Activated T-cell treated with anti-CD3 and anti-CD28 coated beads, Interleukin-2, amount 50 U/mL, for 4 hours (primary cell): Measurements from ENCODE around the gene HDLBP. TPM values are rescaled to one million over a fixed set of nuclear protein-coding genes. Genes with fewer than 3 reads are reported as not detected.
"Not testable (repeated sequence)": the region's sequence is repeated elsewhere in the genome, so short reads cannot be mapped to it uniquely, and the experiment has no call there.

Source experiments
- ATAC-seq, 2 donors: fragments of 200-7000 bp; cut with Tn5 transposase; one replicate each; pipeline ENCODE4 v1.10.0; 2021
- DNase-seq: peaks from one replicate; pipeline ENCODE4 v3.0.0-alpha.2; 2020
- H3K27me3 Mint-ChIP-seq: one replicate; pipeline ENCODE4 v1.8.0; 2021; ENCODE audit warnings: low read depth, mixed read lengths
- H3K36me3 Mint-ChIP-seq: one replicate; pipeline ENCODE4 v1.8.0; 2022; ENCODE audit warnings: mixed read lengths; ENCODE audit not compliant: insufficient read depth
- H3K4me1 Mint-ChIP-seq: one replicate; pipeline ENCODE4 v1.8.0; 2021; ENCODE audit warnings: low read depth, mixed read lengths
- H3K4me3 Mint-ChIP-seq: one replicate; pipeline ENCODE4 v1.8.0; 2021; ENCODE audit warnings: mild to moderate bottlenecking, moderate library complexity, mixed read lengths
- H3K9me3 Mint-ChIP-seq: one replicate; pipeline ENCODE4 v1.8.0; 2021; ENCODE audit warnings: mixed read lengths
- total RNA-seq, 3 donors: library from RNA; stranded (reverse); gene quantifications; one replicate each; pipeline ENCODE4 v1.2.1, GENCODE V29; 2021

The HDLBP gene
- total RNA-seq, 3 donors from 2014 or later = 231 to 270 (median 257) TPM

DNA sequence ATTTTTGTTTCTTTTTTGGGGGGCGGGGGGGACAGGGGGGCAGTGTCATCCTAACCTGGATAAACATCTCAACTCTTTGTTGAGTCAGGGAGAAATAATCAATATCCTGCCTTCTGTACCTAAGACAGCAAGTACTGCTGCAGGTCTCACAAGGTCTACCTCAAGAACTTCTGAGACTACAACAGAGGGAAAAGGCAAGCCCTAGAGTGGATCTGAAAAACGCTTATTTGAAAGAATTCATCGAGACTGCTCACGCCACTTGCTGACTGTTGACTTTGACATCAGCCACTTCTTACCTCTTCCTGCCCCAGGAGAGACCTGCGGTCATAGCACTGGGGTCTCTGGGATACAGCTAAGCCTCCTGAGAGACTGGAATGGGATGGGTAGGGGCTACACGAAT lies 8.4 kb downstream of the HDLBP start:
- Mint-ChIP-seq H3K9me3 (no peaks in the 10 kb centered on the region), H3K4me1 (peaks cover 75% of the 10 kb centered on the region), H3K4me3 (no peak overlapping the region), H3K36me3 (peaks cover 19% of the 10 kb centered on the region), H3K27me3 (no peaks in the 10 kb centered on the region)
- DNase-seq = no peak
- no peak for ATAC-seq

DNA sequence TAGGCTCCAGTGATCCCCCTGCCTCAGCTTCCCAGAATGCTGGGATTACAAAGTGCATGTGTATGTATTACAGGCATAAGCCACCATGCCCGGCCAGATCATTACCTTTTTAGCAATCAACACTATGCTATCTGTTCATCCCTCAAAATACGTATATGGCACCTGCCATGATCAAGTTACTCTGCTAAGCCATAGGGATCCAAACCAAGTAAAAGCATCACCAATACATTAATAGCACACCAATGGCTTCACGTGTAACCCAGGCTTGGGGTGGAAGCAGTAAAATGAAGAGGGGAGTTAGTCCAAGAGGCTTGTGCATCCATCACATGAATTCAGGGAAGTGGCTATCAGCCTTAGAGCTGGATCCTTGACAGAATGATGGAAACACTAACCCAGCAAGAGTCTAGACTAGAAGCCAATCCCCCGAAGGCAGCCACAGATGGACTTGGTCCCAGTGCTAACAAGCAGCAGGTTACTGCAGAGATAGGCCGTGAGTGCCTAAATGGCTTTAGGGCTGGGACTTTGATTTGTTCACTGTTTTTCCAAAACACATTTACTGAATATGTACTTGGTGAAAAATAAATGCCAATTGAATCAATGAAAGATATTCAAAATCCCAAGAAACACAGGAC lies 11.3 kb downstream of the HDLBP start:
- H3K27me3 Mint-ChIP-seq = no peaks in the 10 kb centered on the region

DNA sequence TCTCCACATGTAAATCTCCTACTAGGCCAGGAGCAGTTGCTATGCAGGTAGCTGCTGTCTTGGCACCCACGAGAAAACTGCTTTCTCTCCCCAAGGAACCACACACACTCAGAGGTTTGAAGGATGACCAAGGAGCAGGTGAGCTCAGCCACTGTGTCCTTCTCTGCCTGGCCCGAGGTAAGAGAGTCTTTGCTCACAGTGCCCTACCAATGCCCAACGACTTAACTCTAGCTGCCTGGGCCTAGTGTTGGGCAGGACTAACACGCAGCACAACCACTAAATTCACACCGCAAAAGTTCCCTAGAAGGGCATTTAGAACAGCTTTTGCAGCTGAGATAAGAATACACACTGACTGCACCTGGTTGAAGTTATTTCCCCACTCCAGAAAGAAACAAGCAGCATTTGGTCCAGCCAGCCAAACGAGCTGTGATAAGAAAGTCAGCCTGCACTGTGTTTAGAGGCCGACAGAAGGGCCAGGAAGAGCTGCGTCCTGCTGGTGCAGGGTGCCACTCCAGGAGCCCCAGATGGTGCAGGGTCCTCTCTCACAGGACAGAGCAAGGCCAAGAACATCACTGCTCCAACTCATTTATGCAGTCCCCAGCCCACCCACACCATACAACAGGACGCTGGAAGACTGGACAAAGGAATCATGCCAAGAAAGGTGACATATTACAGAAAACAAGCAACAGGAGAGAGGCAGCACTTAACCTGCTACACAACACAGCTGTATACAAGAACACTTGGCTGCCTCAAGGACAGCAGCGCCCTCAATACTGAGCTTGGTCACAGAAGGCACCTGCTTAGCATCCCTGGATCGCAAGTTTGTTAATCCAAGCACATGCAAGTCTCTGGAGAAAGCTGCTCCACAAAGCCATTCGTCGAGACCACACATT lies 12.5 kb downstream of the HDLBP start:
- Mint-ChIP-seq H3K4me3 (no peak overlapping the region), H3K36me3 (peaks cover 6% of the 10 kb centered on the region), H3K4me1 (peaks cover 60% of the 10 kb centered on the region), H3K27me3 (no peaks in the 10 kb centered on the region), H3K9me3 (no peaks in the 10 kb centered on the region)
- ATAC-seq (no peak), DNase-seq (no peak)

More for the DNA sequence above, 11.3 kb downstream of the HDLBP start:
- ATAC-seq (no peak), DNase-seq (no peak)
- no peaks in the 10 kb centered on the region for H3K9me3 Mint-ChIP-seq
- peaks cover 61% of the 10 kb centered on the region for H3K4me1 Mint-ChIP-seq
- no peak overlapping the region for H3K4me3 Mint-ChIP-seq
- H3K36me3 Mint-ChIP-seq = peaks cover 9% of the 10 kb centered on the region

DNA sequence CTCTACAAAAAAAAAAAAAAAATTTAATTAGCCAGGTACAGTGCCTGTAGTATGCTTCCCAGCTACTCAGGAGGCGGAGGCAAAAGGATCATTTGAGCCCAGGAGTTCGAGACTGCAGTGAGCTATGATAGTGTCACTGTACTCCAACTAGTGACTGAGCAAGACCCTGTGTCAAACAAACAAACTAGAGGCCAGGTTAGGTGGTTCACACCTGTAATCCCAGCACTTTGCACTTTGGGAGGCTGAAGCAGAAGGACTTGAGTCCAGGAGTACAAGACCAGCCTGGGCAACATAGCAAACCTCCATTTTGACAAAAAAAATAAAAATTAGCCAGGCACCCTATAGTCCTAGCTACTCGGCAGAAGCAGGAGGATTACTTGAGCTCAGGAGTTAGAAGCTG lies 13.4 kb downstream of the HDLBP start:
- H3K9me3 Mint-ChIP-seq = no peaks in the 10 kb centered on the region
- ATAC-seq = no peak
- no peak for DNase-seq
- H3K4me3 Mint-ChIP-seq = no peak overlapping the region
- H3K36me3 Mint-ChIP-seq = peaks cover 10% of the 10 kb centered on the region
- H3K27me3 Mint-ChIP-seq = no peaks in the 10 kb centered on the region
- peaks cover 60% of the 10 kb centered on the region for H3K4me1 Mint-ChIP-seq

DNA sequence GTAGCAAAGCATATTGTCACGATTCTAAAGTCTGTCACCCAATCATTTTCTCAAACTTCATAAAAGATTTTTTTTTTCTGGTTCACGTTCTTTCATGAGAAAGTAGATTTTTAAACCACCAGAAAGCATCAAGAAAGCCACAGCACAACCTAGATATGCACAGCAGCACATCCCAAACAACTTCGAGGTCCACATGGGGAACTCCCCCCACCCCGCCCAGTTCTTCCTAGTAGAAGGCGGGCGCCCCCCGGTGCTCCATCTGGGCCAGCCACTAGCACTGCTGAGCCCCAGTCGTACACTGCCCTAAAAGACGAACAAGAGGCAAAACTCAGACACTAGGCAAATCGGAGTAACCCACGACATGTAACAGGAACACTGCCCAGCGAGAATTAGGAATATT lies 15.5 kb downstream of the HDLBP start:
- Mint-ChIP-seq H3K4me1 (peaks cover 60% of the 10 kb centered on the region), H3K9me3 (no peaks in the 10 kb centered on the region), H3K36me3 (peaks cover 19% of the 10 kb centered on the region), H3K27me3 (no peaks in the 10 kb centered on the region), H3K4me3 (peak overlapping the region; percentile 21)
- DNase-seq (peak; percentile 25), ATAC-seq (peak; percentile 71 to 77)

DNA sequence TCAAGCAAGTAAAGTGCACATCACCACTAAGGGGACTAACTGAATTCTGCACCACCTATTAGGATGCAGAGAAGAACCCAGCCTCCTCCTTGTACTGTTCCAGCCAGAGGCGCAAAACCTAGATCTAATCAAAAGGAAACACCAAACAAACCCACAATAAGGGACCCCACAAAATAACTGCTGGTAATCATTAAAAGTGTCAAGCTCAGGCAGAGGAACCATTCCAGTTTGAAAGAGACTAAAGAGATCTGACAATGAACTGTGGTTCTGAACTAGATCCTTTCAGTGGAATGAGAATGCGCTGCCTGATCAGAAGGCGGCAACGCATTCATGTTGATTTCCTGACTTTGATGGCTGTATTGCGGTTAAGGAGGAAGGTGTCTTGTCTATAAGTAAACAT lies 16.8 kb downstream of the HDLBP start:
- H3K9me3 Mint-ChIP-seq = no peaks in the 10 kb centered on the region
- no peaks in the 10 kb centered on the region for H3K27me3 Mint-ChIP-seq
- DNase-seq = no peak
- ATAC-seq = peak; percentile 38 to 61
- H3K4me3 Mint-ChIP-seq = peak overlapping the region; percentile 52
- peaks cover 57% of the 10 kb centered on the region for H3K4me1 Mint-ChIP-seq
- peaks cover 19% of the 10 kb centered on the region for H3K36me3 Mint-ChIP-seq

DNA sequence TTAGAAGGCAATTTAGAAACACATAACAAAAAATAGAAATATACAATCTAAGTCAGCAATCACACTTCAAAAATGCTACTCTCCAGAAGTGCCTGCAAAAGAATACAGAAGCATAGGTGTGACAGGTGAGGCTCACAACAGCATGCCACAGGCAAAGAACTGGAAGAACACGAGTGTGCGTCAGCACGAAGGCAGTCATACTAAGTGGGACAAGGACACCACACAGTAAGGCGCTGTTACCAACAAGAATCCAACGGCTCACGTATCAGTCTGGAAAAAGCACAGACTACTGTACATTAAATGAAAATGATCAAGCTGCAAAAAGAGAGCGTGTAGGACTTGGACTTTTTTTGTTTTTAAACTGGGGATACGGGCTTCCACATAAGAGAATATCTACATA lies 18.7 kb downstream of the HDLBP start:
- DNase-seq = no peak

DNA sequence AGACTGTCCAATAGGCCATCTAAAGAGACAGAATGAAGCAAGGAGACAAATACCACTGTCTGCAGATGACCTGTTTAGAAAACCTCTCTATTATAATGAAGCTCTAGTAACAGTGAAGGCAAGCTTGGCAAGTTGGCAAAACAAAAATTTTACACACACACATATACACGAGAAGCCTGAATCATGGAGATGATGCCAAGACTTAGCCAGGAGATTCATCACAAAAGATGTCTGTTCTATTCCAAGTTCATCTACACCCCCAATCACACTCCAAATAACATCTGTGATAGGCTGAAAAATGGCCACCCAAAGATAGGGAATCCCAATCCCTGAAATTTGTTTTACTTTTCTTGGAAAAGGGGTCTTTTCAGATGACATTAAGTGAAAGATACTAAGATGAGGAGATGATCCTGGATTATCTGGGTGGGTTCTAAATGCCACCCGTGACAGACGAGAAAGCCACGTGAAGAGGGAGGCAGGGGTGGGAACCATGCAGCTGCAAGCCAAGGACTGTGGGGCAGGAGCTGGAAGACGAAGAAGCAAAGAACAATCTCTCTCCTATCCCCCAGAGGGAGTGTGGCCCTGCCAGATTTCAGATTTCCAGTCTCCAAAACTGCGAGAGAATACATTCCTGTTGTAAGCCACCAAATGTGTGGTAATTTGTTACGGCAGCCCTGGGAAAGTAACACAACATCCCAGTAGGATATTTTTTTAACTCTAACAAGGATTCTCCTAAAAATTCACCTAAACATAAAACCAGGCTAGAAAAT lies 20.0 kb downstream of the HDLBP start:
- Mint-ChIP-seq H3K27me3 (no peaks in the 10 kb centered on the region), H3K4me1 (peaks cover 64% of the 10 kb centered on the region), H3K9me3 (no peaks in the 10 kb centered on the region), H3K4me3 (no peak overlapping the region), H3K36me3 (peaks cover 19% of the 10 kb centered on the region)
- ATAC-seq = no peak
- no peak for DNase-seq

More for the DNA sequence above, 18.7 kb downstream of the HDLBP start:
- ATAC-seq = no peak
- Mint-ChIP-seq H3K9me3 (no peaks in the 10 kb centered on the region), H3K36me3 (peaks cover 19% of the 10 kb centered on the region), H3K4me1 (peaks cover 56% of the 10 kb centered on the region), H3K4me3 (no peak overlapping the region), H3K27me3 (no peaks in the 10 kb centered on the region)

DNA sequence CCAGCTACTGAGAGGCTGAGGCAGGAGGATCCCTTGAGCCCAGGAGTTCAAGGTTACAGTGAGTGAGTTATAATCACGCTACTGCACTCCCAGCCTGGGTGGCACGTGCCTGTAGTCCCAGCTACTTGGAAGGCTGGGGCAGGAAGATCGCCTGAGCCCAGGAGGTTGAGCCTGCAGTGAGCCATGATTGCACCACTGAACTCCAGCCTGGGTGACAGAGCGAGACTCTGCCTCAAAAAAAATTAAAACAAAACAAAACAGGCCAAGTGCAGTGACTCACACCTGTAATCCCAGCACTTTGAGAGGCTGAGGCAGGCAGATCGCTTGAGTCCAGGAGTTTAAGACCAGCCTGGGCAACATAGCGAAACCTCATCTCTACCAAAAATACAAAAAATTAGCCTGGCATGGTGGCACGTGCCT lies 22.1 kb downstream of the HDLBP start:
- Mint-ChIP-seq H3K36me3 (peaks cover 26% of the 10 kb centered on the region), H3K4me1 (peaks cover 62% of the 10 kb centered on the region)
- not testable (repeated sequence) for H3K4me3 Mint-ChIP-seq, DNase-seq, ATAC-seq, H3K9me3 Mint-ChIP-seq, H3K27me3 Mint-ChIP-seq

DNA sequence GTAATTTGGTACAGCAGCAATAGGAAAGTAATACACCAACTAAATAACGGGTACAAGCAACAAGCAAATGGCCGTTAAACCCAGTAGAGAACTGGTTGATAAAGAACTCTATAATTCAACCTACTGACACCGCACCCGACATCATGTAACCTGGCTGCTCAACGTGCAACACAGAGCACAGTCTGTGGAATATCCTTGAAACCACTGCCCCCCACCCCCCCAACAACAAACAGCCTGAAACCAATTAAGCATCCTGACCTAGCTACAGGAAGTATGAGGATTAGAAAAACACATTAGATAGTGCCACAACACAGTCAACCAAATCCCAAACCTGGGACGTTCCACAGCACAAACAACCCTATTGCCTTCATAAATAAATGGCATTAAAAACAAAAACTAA lies 23.5 kb downstream of the HDLBP start:
- H3K27me3 Mint-ChIP-seq = no peaks in the 10 kb centered on the region
- ATAC-seq (no peak), DNase-seq (no peak)
- no peaks in the 10 kb centered on the region for H3K9me3 Mint-ChIP-seq
- peaks cover 56% of the 10 kb centered on the region for H3K4me1 Mint-ChIP-seq
- H3K4me3 Mint-ChIP-seq = no peak overlapping the region
- peaks cover 25% of the 10 kb centered on the region for H3K36me3 Mint-ChIP-seq

DNA sequence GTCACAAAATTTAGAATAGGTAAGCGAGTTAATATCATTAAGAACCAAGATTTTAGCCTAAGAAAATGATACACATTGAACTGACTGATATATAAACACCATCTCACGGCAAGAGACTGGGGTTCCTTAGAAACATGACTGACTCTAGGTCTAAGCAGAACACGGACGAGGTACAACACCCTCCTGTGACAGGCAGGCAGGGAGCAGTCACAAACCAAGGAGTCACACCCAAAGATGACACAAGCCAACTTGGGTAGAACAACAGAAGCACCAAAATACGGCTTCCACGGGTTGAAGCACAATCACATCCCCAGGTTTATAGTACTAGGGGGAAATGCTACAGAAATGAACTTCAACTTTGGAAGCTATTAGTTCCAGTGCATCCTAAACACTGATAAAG lies 24.3 kb downstream of the HDLBP start:
- H3K36me3 Mint-ChIP-seq = peaks cover 22% of the 10 kb centered on the region
- ATAC-seq (no peak), DNase-seq (no peak)
- no peaks in the 10 kb centered on the region for H3K9me3 Mint-ChIP-seq
- no peak overlapping the region for H3K4me3 Mint-ChIP-seq
- H3K27me3 Mint-ChIP-seq = no peaks in the 10 kb centered on the region
- peaks cover 52% of the 10 kb centered on the region for H3K4me1 Mint-ChIP-seq

DNA sequence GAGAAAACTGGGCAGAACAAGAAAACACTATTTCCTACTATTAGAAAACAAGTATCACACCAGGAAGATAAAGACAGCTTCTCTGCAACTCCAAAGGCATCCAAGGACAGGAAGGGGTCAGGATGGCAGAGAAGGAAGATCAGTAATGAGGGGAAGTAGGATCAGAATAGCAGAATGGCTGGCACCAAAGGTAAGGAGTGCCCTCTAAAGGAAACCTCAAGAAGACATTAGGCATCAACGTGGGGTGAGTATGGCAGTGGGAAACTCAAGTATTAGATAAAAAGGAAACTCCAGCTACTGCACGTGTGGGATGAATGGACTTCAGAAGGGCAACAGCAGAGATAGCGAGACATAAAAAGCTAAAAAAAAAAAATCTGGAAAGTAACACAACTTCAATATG lies 25.9 kb downstream of the HDLBP start:
- ATAC-seq = no peak
- H3K4me1 Mint-ChIP-seq = peaks cover 55% of the 10 kb centered on the region
- no peaks in the 10 kb centered on the region for H3K9me3 Mint-ChIP-seq
- H3K27me3 Mint-ChIP-seq = no peaks in the 10 kb centered on the region
- H3K4me3 Mint-ChIP-seq = no peak overlapping the region
- no peak for DNase-seq
- H3K36me3 Mint-ChIP-seq = peaks cover 24% of the 10 kb centered on the region

DNA sequence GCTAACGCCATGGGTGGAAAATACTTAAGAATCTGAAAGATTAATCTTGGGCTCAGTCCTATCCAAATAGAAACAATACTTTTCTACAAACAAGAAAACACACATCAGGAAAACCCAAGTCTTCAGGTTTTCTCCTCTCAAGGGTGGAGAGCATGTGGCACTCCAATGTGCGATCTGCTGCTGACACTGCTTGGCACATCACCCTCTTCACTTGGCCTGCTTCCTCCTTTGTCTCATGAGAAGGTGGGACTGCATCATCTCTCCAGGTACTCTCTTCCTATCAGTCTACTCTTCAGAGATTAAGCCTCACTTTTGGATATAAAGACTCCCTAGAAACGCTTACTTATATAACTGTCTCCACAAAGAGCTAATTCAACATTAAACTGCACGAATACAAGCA lies 26.4 kb downstream of the HDLBP start:
- Mint-ChIP-seq H3K4me1 (peaks cover 59% of the 10 kb centered on the region), H3K9me3 (no peaks in the 10 kb centered on the region), H3K4me3 (no peak overlapping the region), H3K36me3 (peaks cover 24% of the 10 kb centered on the region), H3K27me3 (no peaks in the 10 kb centered on the region)
- DNase-seq (no peak), ATAC-seq (no peak)

DNA sequence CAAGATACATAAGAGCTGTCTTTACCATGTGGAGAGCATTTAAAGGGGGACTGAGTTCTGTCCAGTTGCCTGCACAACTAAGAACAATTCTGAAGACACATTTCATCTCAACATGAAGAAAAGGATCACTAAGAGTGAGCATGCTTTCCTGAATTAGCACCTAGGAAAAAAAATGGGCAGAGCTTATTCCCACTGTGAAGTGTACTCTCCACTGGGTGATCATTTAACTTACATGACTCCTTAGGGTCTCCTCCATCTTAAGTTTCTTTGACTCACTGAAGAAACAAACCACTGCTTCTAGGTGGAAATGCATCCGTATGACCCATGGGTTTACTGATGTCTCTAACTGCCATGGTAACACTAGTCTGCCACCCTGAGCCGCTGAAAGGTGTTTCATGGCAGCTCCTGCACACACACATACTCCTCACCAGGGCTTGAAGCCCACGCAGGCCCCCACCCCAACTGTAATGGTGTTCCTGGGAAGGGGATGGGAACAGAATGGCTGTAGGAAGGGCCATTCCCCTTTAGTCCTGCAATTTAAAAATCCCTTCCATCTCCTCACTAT lies 27.1 kb downstream of the HDLBP start:
- no peaks in the 10 kb centered on the region for H3K27me3 Mint-ChIP-seq
- no peaks in the 10 kb centered on the region for H3K9me3 Mint-ChIP-seq
- DNase-seq (no peak), ATAC-seq (no peak)
- H3K36me3 Mint-ChIP-seq = peaks cover 24% of the 10 kb centered on the region
- H3K4me3 Mint-ChIP-seq = no peak overlapping the region
- H3K4me1 Mint-ChIP-seq = peaks cover 58% of the 10 kb centered on the region
